Skeletal muscle tissue (tissue), 4 donors: ENCODE results near the gene HRH4. TPM values are rescaled to one million over a fixed set of nuclear protein-coding genes. Genes with fewer than 3 reads are reported as not detected.

Experiments used
- H3K27ac ChIP-seq: one replicate; pipeline ENCODE4 v1.7.0; 2013; ENCODE audit warnings: mild to moderate bottlenecking, low read depth, low read length, inconsistent platforms
- H3K27me3 ChIP-seq, 3 donors: one replicate each; pipeline ENCODE4 v1.7.0; 2013; ENCODE audit warnings: low read length in 3 of 3; ENCODE audit not compliant: control insufficient read depth in 3 of 3, insufficient read depth in 3 of 3
- H3K36me3 ChIP-seq, 3 donors: one replicate each; pipeline ENCODE4 v1.7.0; 2013; ENCODE audit warnings: low read length in 3 of 3; ENCODE audit not compliant: control insufficient read depth in 3 of 3, insufficient read depth in 3 of 3
- H3K4me1 ChIP-seq, 3 donors: one replicate each; pipeline ENCODE4 v1.7.0; 2013; ENCODE audit warnings: low read length in 3 of 3, mild to moderate bottlenecking in 3 of 3; ENCODE audit not compliant: control insufficient read depth in 3 of 3, insufficient read depth in 3 of 3
- H3K4me3 ChIP-seq, 3 donors: one replicate each; pipeline ENCODE4 v1.7.0; 2013; ENCODE audit warnings: low read length in 3 of 3
- H3K9ac ChIP-seq, 3 donors: one replicate each; pipeline ENCODE4 v1.7.0; 2013; ENCODE audit warnings: low read length in 3 of 3, mild to moderate bottlenecking in 3 of 3, moderate library complexity in 2 of 3, low read depth in 1 of 3
- H3K9me3 ChIP-seq, 3 donors: one replicate each; pipeline ENCODE4 v1.7.0; 2013; ENCODE audit warnings: low read length in 3 of 3; ENCODE audit not compliant: control insufficient read depth in 3 of 3
- total RNA-seq: library from RNA; depleted of rRNA; stranded (reverse); fragments of >200 nt; gene quantifications from one replicate; pipeline ENCODE4 v1.2.3, GENCODE V29; 2014
- donor health status: Osteomylitis.

Gene HRH4
- total RNA-seq, 1 donor from 2014 or later, result not detected

GRCh38 chr18:24428709-24429108, 31.7 kb upstream of the HRH4 start:
- no peak overlapping the region for H3K4me3 ChIP-seq
- peaks cover 0 to 5% (median 3%) of the 10 kb centered on the region in 3 donors for H3K36me3 ChIP-seq
- H3K4me1 ChIP-seq, result peaks cover 0 to 6% (median 0%) of the 10 kb centered on the region in 3 donors
- H3K9me3 ChIP-seq, result no peaks in the 10 kb centered on the region
- H3K27me3 ChIP-seq, result peaks cover 2 to 9% (median 8%) of the 10 kb centered on the region in 3 donors
- H3K27ac ChIP-seq, result no peak overlapping the region
- H3K9ac ChIP-seq, result no peak overlapping the region

DNA sequence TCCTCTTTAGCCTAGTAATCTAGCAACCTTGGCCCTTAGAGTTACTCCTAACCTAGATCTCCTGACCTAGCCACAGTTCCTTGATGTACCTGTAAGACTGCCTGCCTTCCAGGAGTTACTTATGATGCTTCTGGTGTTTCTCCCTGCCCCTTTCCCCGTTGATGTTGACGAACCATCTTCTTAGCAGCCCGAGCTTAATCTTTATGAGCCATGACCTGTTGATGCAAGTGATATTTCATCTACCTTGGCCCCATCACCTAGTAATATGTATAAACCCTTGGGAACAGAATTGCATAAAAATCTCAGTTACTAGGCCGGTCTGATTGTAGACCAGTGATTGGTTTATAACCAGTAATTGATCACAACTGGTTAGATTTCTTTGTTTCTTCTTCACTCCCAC, 31.2 kb upstream of the HRH4 start:
- H3K9me3 ChIP-seq, result no peaks in the 10 kb centered on the region
- H3K9ac ChIP-seq, result no peak overlapping the region
- H3K4me3 ChIP-seq, result no peak overlapping the region
- peaks cover 0 to 6% (median 0%) of the 10 kb centered on the region in 3 donors for H3K4me1 ChIP-seq
- H3K27ac ChIP-seq, result no peak overlapping the region
- H3K27me3 ChIP-seq, result peaks cover 2 to 6% (median 5%) of the 10 kb centered on the region in 3 donors
- H3K36me3 ChIP-seq, result peaks cover 0 to 5% (median 3%) of the 10 kb centered on the region in 3 donors

DNA sequence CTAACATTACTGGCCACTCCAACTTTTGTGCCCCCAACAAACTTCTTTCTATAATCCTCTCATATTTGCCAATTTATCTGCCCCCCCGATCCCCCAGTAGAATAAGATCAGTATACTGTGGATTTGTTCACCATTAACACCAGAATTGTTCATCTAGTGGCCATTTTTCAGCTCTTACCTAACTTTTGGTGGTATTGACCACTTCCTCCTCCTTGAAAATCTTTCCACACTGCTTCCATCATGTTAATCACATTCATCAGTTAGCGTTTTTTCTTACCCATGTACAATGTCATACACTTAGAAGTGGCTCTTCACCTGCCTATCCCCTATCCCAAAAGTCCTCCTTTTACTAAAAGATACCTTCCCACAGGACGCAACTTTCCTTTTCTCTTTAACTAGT, 27.8 kb upstream of the HRH4 start:
- Histone ChIP-seq H3K9ac (no peak overlapping the region), H3K27me3 (no peaks in the 10 kb centered on the region), H3K4me1 (peaks cover 0 to 3% (median 0%) of the 10 kb centered on the region in 3 donors), H3K27ac (no peak overlapping the region), H3K4me3 (no peak overlapping the region), H3K36me3 (peaks cover 0 to 6% (median 5%) of the 10 kb centered on the region in 3 donors), H3K9me3 (no peaks in the 10 kb centered on the region)

DNA sequence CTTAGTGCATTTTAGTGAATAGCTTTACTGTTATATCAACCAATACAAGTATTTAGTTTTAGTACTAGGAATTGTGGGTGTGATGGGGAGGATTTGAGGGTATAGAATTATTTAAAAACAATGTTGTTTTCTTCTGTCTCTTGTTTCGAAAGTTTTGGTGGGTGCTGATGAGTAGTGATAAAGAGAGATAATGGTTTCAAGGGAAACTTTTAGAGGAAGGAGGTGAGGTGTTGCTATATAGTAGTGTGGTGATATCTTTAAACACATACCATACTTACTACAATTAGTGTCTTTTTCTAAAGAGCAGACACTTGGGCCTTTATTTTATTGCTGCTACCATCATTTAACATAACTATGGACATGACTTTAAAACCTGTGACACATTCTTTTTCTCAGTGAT, 23.5 kb upstream of the HRH4 start:
- Histone ChIP-seq H3K27ac (no peak overlapping the region), H3K4me1 (no peaks in the 10 kb centered on the region), H3K9me3 (no peaks in the 10 kb centered on the region), H3K9ac (no peak overlapping the region), H3K36me3 (peaks cover 0 to 10% (median 10%) of the 10 kb centered on the region in 3 donors), H3K4me3 (no peak overlapping the region), H3K27me3 (no peaks in the 10 kb centered on the region)

- Histone ChIP-seq H3K27me3 (no peaks in the 10 kb centered on the region), H3K9me3 (no peaks in the 10 kb centered on the region), H3K36me3 (peaks cover 3 to 25% (median 13%) of the 10 kb centered on the region in 3 donors), H3K9ac (no peak overlapping the region), H3K4me1 (no peaks in the 10 kb centered on the region), H3K27ac (no peak overlapping the region), H3K4me3 (no peak overlapping the region)
These were observed 16.6 kb upstream of the HRH4 start for GRCh38 chr18:24443870-24444269.

DNA sequence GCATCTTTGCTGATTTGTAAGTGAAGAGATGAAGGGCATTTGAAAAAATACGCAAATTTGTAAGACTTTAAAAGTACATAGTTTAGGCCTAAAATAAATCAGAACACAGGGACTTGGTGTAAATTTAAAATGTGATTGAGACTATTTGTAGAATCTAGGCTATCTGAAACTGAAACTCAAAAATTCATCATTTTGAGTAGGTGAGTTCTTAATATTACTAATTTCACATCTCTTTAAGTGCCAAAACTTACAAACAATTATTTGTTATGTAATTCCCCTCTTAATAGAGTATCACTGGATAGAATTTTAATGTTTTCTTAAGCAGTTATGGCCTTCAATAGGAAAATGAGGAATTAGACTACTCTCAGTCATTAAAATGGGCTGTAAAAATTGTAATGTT, 14.0 kb upstream of the HRH4 start:
- no peak overlapping the region for H3K9ac ChIP-seq
- H3K9me3 ChIP-seq, result no peaks in the 10 kb centered on the region
- H3K27ac ChIP-seq, result no peak overlapping the region
- no peak overlapping the region for H3K4me3 ChIP-seq
- peaks cover 5 to 43% (median 18%) of the 10 kb centered on the region in 3 donors for H3K36me3 ChIP-seq
- no peaks in the 10 kb centered on the region for H3K27me3 ChIP-seq
- no peaks in the 10 kb centered on the region for H3K4me1 ChIP-seq

DNA sequence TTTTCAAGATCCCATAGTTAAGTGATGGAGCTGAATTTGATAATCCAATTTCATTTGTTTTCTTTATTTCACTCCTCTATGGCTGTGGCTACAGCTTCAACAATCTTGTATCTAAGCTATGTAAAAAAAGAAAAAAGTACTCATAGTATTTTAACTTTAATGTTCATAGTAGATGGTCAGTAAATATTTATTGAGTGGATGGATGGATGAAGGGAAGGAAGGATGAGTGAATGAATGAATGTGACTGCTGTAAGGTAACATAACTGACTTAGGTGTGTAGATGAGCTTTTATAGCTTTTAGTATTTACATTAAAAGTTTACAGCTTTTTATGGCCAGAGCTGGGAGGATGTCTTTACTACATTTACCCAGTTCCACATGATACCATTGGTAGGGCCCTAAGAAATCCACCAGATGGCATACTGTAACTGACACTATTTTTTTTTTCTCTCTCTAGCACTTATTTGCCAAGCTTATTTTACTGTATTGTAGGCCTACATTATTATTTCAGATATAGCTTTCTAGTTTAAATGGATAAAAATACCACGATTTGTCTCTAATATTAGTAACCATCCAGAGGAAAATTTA, 13.4 kb upstream of the HRH4 start:
- Histone ChIP-seq H3K27me3 (no peaks in the 10 kb centered on the region), H3K36me3 (peaks cover 5 to 43% (median 18%) of the 10 kb centered on the region in 3 donors), H3K27ac (no peak overlapping the region), H3K9ac (no peak overlapping the region), H3K4me1 (no peaks in the 10 kb centered on the region), H3K4me3 (no peak overlapping the region), H3K9me3 (no peaks in the 10 kb centered on the region)

DNA sequence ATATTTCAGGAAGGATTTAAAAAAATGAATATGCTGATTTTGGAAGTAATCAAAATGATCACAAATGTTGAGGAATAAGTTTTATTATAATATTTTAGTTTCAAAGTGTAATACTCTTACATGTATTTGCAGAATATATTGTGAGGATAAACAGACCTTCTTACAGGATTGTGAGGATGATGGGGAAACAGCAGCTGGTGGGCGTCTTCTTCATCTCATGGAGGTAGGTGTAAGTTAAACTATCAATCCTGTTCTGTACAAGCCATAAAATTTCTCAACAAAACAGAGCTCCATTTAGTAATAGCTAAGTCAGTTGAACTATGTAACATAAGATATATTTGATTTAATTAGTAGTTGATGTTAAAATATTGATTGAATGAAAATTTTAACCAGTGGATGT, 12.5 kb upstream of the HRH4 start:
- H3K27me3 ChIP-seq, result no peaks in the 10 kb centered on the region
- H3K36me3 ChIP-seq, result peaks cover 5 to 44% (median 18%) of the 10 kb centered on the region in 3 donors
- H3K9ac ChIP-seq, result no peak overlapping the region
- H3K4me1 ChIP-seq, result no peaks in the 10 kb centered on the region
- H3K4me3 ChIP-seq, result no peak overlapping the region
- H3K27ac ChIP-seq, result no peak overlapping the region
- no peaks in the 10 kb centered on the region for H3K9me3 ChIP-seq

DNA sequence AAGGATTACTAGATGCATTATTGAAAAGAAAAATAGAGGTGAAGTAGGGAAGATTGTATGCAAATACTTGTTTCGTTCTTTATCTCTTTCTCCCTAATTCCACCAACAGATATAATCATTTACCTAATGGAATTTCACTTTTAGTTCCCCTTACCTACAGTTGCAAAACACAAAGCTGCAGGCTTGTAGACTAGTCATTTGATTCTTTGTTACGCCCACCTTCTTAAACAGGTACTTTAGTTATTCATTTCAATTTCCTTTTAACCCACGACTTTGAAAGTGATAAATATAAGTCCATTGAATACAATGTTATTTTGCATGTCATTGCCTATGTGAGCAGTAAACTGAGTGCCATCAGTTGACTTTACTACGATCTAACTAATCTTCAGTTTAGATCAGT, 3.9 kb upstream of the HRH4 start:
- Histone ChIP-seq H3K4me3 (no peak overlapping the region), H3K27me3 (no peaks in the 10 kb centered on the region), H3K36me3 (peaks cover 0 to 6% (median 0%) of the 10 kb centered on the region in 3 donors), H3K27ac (no peak overlapping the region), H3K9ac (no peak overlapping the region), H3K4me1 (no peaks in the 10 kb centered on the region), H3K9me3 (no peaks in the 10 kb centered on the region)

- H3K27me3 ChIP-seq, result no peaks in the 10 kb centered on the region
- no peak overlapping the region for H3K9ac ChIP-seq
- no peaks in the 10 kb centered on the region for H3K9me3 ChIP-seq
- H3K27ac ChIP-seq, result no peak overlapping the region
- no peak overlapping the region for H3K4me3 ChIP-seq
- H3K4me1 ChIP-seq, result no peaks in the 10 kb centered on the region
- H3K36me3 ChIP-seq, result no peaks in the 10 kb centered on the region
These were observed 665 bp upstream of the HRH4 start for GRCh38 chr18:24459772-24460171.
